Erythroblast (primary cell): ENCODE results near the gene TRPM7.

ENCODE experiments used
- DNase-seq, 2 experiments: peaks; one replicate each; lab custom pipeline; 2025; lab: John Stamatoyannopoulos, UW
- GATA1 ChIP-seq: IDR thresholded peaks from 2 replicates; pipeline ENCODE4 v1.6.1; 2011; ENCODE audit warnings: low read depth, mild to moderate bottlenecking, control low read depth, low read length, moderate library complexity
- POLR2A ChIP-seq: IDR thresholded peaks from 2 replicates; pipeline ENCODE4 v1.6.1; 2011; ENCODE audit warnings: mild to moderate bottlenecking, low read length

The TRPM7 gene

DNA sequence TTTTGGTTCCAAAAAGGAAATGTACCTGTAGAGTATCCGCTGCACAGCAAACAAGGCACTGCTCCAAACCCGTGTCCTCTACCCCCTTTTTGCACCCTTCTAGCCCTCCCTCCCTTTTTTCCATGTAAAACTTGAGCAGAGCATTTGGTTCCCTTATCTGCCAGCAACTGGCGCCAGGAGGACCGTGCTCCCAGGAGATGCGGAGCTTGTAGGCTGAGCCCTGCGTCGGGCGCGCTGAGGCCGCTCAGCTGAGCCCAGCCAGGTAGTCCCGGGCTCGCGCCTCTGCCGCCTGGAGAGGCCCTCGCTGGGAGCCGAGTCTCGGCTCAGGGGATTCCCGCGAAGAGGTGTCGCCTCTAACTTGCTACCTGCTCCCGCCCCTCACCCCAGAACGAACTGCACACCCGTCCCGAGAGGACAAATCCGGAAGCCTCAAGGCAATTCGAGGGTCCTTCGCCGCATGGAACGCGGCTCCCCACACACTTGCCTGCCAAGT is 575 bp downstream of the TRPM7 start:
- peak; percentile 83 to 88 for DNase-seq

DNA sequence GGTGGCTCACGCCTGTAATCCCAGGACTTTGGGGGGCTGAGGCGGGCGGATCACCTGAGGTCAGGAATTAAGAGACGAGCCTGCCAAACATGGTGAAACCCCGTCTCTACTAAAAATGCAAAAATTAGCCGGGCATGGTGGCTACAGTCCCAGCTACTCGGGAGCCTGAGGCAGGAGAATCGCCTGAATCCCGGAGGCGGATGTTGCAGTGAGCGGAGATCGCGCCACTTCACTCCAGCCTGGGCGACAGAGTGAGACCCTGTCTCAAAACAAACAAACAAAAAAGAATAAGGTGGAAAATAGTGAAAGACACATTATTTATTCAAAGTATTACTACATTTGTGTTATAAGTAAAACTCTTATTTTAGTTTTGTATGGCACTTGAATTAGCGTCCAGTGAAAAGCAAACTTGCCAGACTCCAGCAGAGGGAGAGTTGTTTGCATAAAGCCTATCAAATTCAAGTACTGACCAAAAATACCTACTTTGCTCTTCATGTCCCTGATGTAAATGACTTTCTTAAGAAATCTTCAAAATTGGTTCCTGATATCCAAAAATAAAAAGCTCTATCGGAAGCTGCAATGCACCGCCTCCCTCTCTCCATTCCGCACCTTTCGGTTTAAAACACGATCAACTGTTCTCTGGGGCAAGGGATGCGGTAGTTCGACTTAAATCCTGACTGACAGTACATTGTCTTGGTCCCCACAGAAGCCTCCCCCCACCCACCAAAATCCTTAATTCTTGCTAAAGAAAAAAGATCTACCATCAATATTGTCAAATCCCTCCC is 1.2 kb downstream of the TRPM7 start:
- DNase-seq, result peak in 1 of 2 experiments; percentile 52
- TF ChIP-seq POLR2A, result no peak
- TF ChIP-seq GATA1, result no peak

More for the DNA sequence above, 575 bp downstream of the TRPM7 start:
- TF ChIP-seq GATA1 (peak; percentile 40), POLR2A (no peak)

DNA sequence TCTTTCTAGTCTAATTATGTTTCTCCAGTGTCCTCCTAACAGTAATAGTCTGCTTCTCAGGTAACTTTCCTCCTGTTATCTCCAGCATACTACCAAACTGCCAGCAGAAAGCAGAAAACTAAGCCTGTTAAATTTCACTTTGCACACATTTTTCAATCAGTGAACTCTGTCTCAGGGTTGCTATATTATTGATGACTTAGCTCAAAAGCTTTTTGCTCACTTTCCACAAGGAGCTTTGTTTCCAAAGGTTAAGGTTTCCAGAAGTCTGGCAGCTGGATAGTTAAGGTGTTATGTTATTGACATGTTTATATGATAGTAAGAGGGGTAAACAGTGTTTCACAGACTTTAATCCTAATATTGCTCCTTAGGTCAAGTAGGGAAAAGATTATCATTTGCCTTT is 5.1 kb downstream of the TRPM7 start:
- no peak for DNase-seq
- TF ChIP-seq GATA1 (no peak), POLR2A (no peak)

DNA sequence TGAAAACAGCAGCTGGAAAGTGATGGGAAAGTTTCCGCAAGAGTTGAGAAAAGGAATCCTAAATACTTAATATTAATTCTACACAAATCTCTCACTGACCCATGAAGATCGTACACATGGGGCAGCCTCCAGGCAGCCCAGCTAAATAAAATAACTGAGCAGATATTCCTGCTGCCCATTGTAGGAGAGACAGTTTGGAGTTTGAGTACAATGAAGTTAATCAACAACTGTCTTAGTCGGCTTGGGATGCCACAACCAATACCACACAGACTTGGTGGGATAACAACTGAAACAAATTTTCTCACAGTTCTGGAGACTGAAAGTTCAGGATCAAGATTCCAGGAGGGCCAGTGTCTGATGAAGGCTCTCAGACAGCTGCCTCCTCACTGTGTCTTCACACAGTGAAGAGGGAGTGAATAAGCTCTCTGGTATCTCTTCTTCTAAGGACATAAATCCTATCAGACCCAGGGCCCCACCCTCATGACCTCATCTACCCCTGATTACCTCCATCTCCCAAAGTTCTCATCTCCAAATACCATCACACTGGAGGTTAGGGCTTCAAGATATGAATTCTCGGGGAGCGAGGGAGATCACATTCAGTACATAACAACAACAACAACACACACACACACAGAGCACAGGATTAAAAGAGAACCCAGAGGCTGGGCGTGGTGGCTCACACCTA is 9.7 kb downstream of the TRPM7 start:
- TF ChIP-seq GATA1 (no peak), POLR2A (no peak)
- peak; percentile 47 to 58 for DNase-seq

DNA sequence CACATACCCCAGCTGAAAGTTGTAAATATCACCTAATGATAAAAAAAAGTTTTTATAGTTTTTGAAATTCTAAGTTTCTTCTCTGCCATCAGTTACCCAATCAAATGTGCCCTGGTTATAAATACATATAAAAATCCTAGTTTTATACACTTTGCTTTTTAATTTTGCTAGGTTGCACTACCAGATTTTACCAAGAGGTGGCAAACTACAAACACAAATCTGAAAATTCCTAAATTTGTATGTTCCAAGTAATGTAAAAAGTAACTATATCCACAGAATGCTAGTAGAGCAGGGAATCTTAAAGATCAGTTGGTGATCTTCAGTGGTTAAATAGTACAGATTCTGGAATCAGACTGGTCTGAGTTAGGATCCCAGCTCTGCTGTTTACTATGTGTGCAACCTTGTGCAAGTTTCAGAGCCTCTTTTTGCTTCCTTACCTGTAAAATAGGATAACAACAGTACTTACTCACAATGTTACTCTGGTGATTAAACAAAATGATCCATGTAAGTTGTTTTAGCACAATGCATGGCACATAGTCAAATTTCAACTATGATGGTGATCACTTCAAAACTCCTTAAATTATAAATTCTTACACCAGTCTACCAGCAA is 11.0 kb downstream of the TRPM7 start:
- peak; percentile 26 to 68 for DNase-seq
- TF ChIP-seq GATA1, result no peak
- TF ChIP-seq POLR2A, result no peak

DNA sequence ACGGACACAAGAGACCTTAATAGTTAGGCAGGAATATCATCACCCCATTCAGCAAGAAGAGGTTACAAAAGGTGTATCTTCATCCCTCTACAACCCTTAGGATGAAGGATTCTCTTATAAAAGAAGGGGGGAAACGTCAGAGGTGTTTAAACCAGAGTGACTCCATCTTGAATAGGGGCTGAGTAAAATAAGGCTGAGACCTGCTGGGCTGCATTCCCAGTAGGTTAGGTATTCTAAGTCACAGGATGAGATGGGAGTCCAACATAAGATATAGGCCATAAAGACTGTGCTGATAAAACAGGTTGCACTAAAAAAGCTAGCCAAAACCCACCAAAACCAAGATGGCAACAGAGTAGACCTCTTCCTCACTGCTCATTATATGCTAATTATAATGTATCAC is 16.5 kb downstream of the TRPM7 start:
- DNase-seq, result no peak

DNA sequence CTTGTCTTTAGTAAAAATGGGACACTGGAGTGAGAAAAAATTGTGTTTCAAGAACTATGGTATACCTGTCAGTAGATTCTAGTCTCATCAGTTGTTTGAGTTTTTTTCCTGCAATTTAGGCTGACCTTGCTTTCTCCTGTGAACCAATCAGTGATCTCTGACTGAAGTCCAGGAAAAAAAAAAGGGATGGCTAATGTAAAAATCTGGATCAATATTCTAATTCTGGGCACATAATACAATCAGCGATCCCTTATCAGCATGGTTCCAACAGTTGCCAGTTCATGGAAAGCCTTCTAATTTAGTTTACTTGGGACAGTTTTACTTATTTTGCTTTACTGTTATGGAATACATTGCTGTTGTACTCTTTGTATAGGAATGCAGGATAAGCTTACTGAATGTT is 17.0 kb downstream of the TRPM7 start:
- TF ChIP-seq POLR2A, result no peak
- TF ChIP-seq GATA1, result no peak
- DNase-seq, result no peak

More for the DNA sequence above, 16.5 kb downstream of the TRPM7 start:
- TF ChIP-seq POLR2A (no peak), GATA1 (no peak)

DNA sequence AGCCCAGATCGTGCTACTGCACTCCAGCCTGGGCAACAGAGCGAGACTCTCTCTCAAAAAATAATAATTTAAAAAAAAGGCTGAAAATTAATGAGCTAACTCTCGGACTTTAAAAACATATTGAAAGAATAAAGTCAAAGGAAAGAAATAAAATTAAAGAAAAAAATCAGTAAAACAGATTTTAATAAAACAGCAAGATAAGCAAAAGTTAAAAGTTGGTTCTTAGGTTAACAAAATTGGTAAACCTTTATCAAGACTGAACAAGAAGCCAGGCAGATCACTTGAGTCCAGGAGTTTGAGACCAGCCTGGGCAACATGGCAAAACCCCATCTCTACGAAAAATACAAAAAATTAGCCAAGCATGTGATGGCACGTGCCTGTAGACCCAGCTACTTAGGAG is 20.7 kb downstream of the TRPM7 start:
- no peak for TF ChIP-seq POLR2A
- TF ChIP-seq GATA1, result no peak
- DNase-seq, result no peak

DNA sequence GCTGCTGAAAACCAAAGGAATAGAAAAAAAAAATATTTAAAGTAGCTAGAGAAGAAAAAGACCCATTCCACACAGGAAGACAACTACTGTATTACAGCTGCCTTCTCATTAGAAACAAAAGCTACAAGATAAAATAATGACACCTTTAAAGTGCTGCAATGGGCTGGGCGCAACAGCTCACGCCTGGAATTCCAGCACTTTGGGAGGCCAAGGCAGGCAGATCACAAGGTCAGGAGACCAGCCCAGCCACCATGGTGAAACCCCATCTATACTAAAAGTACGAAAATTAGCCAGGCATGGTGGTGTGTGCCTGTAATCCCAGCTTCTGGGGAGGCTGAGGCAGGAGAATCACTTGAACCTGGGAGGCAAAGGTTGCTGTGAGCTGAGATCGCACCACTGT is 31.0 kb downstream of the TRPM7 start:
- DNase-seq, result no peak
- TF ChIP-seq POLR2A (no peak), GATA1 (no peak)

DNA sequence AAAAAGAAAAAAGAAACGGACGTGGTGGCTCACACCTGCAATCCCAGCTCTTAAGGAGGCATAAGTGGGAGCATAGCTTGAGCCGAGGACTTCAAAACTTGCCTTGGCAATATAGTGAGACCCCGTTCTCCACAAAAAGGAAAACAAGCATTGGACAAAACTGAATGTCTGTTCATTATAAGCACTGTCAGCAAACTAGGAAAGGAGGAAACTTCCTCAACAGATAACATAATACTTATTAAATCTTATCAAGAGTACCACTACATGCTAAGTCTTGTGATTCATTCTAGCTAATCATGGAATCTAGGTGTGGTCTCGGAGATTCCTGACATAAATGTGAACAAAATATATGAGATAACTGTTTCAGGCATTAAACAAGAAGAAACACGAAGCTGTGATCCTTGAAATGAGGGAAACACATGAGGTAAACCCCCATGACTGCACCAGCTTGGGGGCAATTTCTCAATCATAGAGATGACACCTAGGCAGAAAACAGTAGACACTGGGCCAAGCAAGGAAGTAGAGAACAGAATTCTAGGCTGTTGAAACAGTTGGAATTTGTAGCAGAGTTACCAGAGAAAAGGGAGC is 33.3 kb downstream of the TRPM7 start:
- peak in 1 of 2 experiments; percentile 16 for DNase-seq
- TF ChIP-seq POLR2A (no peak), GATA1 (no peak)

DNA sequence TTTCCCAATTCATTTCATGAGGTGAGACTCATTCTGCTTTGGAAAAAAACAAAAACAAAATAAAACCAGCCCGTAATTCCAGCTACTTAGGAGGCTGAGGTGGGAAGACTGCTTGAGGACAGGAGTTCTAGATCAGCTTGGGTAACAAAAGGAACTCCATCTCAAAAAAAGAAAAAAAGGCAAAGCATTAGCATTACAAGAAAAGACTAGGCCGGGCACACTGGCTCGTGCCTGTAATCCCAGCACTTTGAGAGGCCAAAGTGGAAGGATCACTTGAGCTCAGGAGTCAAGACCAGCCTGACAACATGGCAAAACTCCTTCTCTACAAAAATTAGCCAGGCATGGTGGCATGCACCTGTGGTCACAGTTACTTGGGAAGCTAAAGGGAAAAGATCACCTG is 33.9 kb downstream of the TRPM7 start:
- TF ChIP-seq GATA1, result no peak
- DNase-seq, result no peak

DNA sequence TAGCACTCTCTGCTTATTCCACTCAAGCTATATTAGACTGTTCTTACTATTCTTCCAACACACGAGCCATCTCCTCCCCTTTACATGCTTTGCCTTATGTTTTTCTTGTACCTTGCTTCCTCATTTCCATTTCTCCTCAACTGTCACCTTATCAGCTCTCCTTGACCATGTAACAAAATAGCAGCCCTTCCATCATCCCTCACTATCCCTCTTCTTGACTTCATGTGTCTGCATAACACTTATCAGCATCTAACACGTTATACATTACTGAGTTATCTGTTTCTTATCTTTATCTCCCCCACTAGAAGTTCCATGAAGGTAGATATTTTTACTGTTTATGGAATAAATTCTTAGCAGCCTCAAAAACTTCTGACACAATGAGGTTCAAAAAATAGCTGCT is 45.3 kb downstream of the TRPM7 start:
- peak; percentile 24 to 73 for DNase-seq
- TF ChIP-seq GATA1 (no peak), POLR2A (no peak)

DNA sequence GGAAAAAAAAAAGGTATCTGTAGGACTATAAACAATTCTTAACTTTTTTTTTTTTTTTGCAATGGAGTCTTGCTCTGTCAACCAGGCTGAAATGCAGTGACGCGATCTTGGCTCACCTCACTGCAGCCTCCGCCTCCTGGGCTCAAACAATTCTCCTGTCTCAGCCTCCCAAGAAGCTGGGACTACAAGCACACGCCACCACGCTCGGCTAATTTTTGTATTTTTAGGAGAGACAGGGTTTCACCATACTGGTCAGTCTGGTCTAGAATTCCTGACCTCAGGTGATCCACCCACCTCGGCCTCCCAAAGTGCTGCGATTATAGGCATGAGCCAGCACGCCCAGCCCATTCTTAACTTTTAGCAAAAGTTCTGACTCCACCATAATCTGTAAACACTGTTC is 50.5 kb downstream of the TRPM7 start:
- TF ChIP-seq GATA1 (no peak), POLR2A (no peak)
- DNase-seq, result no peak
